Measurements from ENCODE around the gene CLDN24. TPM values are rescaled to one million over a fixed set of nuclear protein-coding genes. Genes with fewer than 3 reads are reported as not detected.

The CLDN24 gene
- total and polyA plus RNA-seq, 7 donors: not detected

DNA sequence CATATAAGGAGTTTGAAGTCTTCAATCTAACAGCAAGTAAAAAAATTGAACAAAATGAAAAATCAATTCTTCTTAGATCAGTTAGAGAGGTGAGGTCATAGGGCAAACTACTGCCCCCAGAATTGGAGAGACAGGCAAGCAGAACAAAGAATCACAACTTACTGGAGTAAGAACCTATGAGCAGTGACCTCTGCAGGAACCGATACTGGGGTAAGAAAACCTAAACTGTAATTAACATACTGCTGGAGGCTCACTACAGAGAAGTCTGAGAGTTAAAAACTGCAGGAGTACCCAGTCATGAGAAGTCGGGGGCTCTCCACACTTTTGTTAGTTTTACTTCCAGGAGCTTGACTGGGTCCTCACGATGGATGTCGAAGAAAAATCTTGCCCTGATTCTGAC, 18.2 kb downstream of the CLDN24 start:
- no peaks in the 10 kb centered on the region for H3K27me3 ChIP-seq
- no peaks in the 10 kb centered on the region for H3K36me3 ChIP-seq
- no peak for DNase-seq
- TF ChIP-seq POLR2AphosphoS5 (IDR thresholded peaks at IDR 0.05): no peak
- no peak for TF ChIP-seq EP300 (IDR thresholded peaks at IDR 0.05)
- TF ChIP-seq POLR2A (IDR thresholded peaks at IDR 0.05): no peak
- TF ChIP-seq, protein P1, sequence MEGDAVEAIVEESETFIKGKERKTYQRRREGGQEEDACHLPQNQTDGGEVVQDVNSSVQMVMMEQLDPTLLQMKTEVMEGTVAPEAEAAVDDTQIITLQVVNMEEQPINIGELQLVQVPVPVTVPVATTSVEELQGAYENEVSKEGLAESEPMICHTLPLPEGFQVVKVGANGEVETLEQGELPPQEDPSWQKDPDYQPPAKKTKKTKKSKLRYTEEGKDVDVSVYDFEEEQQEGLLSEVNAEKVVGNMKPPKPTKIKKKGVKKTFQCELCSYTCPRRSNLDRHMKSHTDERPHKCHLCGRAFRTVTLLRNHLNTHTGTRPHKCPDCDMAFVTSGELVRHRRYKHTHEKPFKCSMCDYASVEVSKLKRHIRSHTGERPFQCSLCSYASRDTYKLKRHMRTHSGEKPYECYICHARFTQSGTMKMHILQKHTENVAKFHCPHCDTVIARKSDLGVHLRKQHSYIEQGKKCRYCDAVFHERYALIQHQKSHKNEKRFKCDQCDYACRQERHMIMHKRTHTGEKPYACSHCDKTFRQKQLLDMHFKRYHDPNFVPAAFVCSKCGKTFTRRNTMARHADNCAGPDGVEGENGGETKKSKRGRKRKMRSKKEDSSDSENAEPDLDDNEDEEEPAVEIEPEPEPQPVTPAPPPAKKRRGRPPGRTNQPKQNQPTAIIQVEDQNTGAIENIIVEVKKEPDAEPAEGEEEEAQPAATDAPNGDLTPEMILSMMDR (IDR thresholded peaks at IDR 0.05): no peak
- no peak overlapping the region for H3K4me3 ChIP-seq
- 93 to 97% methylated on average over 4 of the region's 4 CpGs for WGBS, 2 donors
- H3K9me3 ChIP-seq: no peaks in the 10 kb centered on the region
- peaks cover 0 to 15% (median 6%) of the 10 kb centered on the region in 4 donors for H3K4me1 ChIP-seq
- intact Hi-C loops (cut with DNase I): no loop called here
- H3K27ac ChIP-seq: no peak overlapping the region

DNA sequence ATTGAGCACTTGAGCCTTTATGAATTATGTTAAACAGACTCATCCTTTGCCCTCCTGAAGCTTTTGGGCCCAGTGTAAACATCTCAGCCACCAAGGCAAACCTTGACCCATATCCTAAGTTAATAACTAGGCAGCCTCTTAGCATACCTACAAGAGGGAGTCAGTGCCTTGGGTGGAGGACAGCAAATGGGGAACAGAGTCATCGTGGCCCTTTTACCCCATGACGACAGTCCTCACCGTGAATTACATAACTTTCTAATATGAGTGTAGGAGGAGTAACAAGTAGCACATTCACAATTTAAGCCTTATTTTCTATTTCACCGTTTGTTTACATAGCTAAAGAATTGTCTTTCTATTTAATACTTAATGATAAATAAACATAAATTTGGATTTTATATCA, 18.9 kb downstream of the CLDN24 start:
- Histone ChIP-seq H3K36me3 (peaks cover 0 to 2% (median 0%) of the 10 kb centered on the region in 4 donors), H3K27me3 (no peaks in the 10 kb centered on the region), H3K9me3 (no peaks in the 10 kb centered on the region), H3K27ac (no peak overlapping the region), H3K4me3 (no peak overlapping the region), H3K4me1 (peaks cover 0 to 17% (median 6%) of the 10 kb centered on the region in 4 donors)
- WGBS, 2 donors: 91 to 93% methylated on average over 4 of the region's 4 CpGs
- no peak for TF ChIP-seq POLR2A (IDR thresholded peaks at IDR 0.05)
- TF ChIP-seq POLR2AphosphoS5 (IDR thresholded peaks at IDR 0.05): no peak
- no peak for TF ChIP-seq EP300 (IDR thresholded peaks at IDR 0.05)
- TF ChIP-seq, protein P1 (IDR thresholded peaks at IDR 0.05): no peak
- no peak for DNase-seq
- intact Hi-C loops (cut with DNase I): no loop called here

DNA sequence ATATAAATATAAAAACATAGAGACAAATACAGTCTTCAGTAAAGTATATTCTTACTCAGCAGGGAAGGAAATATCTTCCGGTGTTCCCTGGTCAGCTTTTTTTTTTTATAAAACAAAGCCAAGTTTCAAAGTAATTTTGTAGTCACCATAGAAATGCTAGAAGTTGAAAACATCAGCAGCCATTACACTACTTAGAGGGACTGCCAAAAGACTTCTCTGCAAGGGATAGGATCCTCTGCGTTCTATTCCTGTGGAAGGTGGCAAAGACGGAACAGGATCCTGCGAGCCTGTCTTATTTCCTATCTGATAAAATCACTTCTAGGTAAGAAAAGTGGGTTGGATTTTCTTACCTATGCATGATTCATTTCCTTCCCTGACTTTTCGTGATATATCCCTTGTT, 21.6 kb downstream of the CLDN24 start:
- intact Hi-C loops (cut with DNase I): no loop called here
- H3K36me3 ChIP-seq: peaks cover 0 to 12% (median 5%) of the 10 kb centered on the region in 4 donors
- no peaks in the 10 kb centered on the region for H3K27me3 ChIP-seq
- H3K4me1 ChIP-seq: peaks cover 0 to 17% (median 6%) of the 10 kb centered on the region in 4 donors
- no peak overlapping the region for H3K27ac ChIP-seq
- TF ChIP-seq EP300 (IDR thresholded peaks at IDR 0.05) (no peak), POLR2AphosphoS5 (IDR thresholded peaks at IDR 0.05) (no peak), POLR2A (IDR thresholded peaks at IDR 0.05) (no peak)
- TF ChIP-seq, protein P1 (IDR thresholded peaks at IDR 0.05): no peak
- 86 to 95% methylated on average over 5 of the region's 5 CpGs for WGBS, 2 donors
- no peak for DNase-seq
- no peaks in the 10 kb centered on the region for H3K9me3 ChIP-seq
- H3K4me3 ChIP-seq: no peak overlapping the region

DNA sequence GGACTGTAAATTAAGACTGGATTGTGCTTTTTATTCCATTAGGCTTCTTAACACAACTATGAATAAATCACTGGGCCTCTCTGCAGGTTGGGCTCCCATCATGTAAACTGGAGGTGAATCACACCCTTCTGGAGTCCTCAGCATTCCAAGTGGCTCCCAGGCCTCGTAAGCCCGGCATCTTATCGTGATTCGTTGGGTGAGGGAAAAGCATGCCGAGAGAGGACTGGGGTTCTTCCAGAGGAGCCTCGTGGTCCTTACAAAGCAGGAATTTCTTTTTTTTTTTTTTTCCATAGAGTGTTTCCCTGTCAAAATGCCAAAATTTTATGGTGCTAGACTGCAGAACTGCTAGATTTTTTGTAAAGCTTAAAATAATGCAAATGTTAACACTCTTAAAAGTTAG, 22.2 kb downstream of the CLDN24 start:
- H3K36me3 ChIP-seq: peaks cover 0 to 16% (median 7%) of the 10 kb centered on the region in 4 donors
- WGBS, 2 donors: 75 to 83% methylated on average over 6 of the region's 6 CpGs
- intact Hi-C loops (cut with DNase I): no loop called here
- peaks cover 0 to 17% (median 6%) of the 10 kb centered on the region in 4 donors for H3K4me1 ChIP-seq
- no peak overlapping the region for H3K27ac ChIP-seq
- H3K9me3 ChIP-seq: no peaks in the 10 kb centered on the region
- H3K4me3 ChIP-seq: no peak overlapping the region
- no peaks in the 10 kb centered on the region for H3K27me3 ChIP-seq
- no peak for TF ChIP-seq POLR2A (IDR thresholded peaks at IDR 0.05)
- TF ChIP-seq, protein P1 (IDR thresholded peaks at IDR 0.05): no peak
- TF ChIP-seq EP300 (IDR thresholded peaks at IDR 0.05): no peak
- TF ChIP-seq POLR2AphosphoS5 (IDR thresholded peaks at IDR 0.05): no peak
- DNase-seq: no peak

DNA sequence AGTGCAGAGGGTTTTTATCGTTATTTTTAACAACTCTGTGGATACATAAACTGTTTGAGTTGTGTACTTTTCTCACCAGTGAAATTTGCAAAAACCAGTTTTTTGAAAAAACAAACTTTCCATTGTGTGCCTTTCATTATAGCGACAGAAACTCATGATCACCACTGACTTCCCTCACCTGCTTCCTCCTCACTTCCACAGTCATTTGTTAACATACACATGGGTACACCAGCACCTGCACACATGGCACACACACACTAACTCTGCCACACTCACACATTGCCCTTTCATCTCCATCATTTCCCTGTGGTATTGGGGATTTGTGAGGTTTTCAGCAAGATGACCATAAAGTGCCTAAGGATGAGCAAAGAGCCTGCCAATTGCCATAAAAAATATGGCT, 22.8 kb downstream of the CLDN24 start:
- peaks cover 0 to 20% (median 10%) of the 10 kb centered on the region in 4 donors for H3K36me3 ChIP-seq
- DNase-seq: no peak

More for the DNA sequence above, 22.8 kb downstream of the CLDN24 start:
- TF ChIP-seq POLR2A (IDR thresholded peaks at IDR 0.05) (no peak), POLR2AphosphoS5 (IDR thresholded peaks at IDR 0.05) (no peak), EP300 (IDR thresholded peaks at IDR 0.05) (no peak)
- TF ChIP-seq, protein P1 (IDR thresholded peaks at IDR 0.05): no peak
- intact Hi-C loops (cut with DNase I): no loop called here
- Histone ChIP-seq H3K4me3 (no peak overlapping the region), H3K9me3 (no peaks in the 10 kb centered on the region), H3K4me1 (peaks cover 0 to 17% (median 6%) of the 10 kb centered on the region in 4 donors), H3K27ac (no peak overlapping the region), H3K27me3 (no peaks in the 10 kb centered on the region)
- 42 to 57% methylated on average over 2 of the region's 2 CpGs for WGBS, 2 donors
